Large intestine (tissue), 1 donor: ENCODE measurements around the gene SMLR1. TPM values are rescaled to one million over a fixed set of nuclear protein-coding genes. Genes with fewer than 3 reads are reported as not detected.

Experiments
- polyA plus RNA-seq: library from polyadenylated mRNA; unstranded; fragments of 120-200 nt; gene quantifications from one replicate; pipeline ENCODE4 v1.2.1, GENCODE V29; 2013

Gene SMLR1
- polyA plus RNA-seq, 1 donor: 48.7 TPM

Other genes with a start within 250 kb of the SMLR1 start
- gene EPB41L2, start 235.8 kb downstream of the SMLR1 start, polyA plus RNA-seq: 75.0 TPM